HG02623 (cell line): ENCODE data around the gene CDCP1.
"Not testable (repeated sequence)": the region's sequence is repeated elsewhere in the genome, so short reads cannot be mapped to it uniquely, and the experiment has no call there.

Experiments used
- ATAC-seq: cut with Tn5 transposase; IDR thresholded peaks from one replicate; pipeline ENCODE4 v1.9.1; 2021; ENCODE audit warnings: moderate library complexity; ENCODE audit not compliant: unreplicated experiment

Gene CDCP1

DNA sequence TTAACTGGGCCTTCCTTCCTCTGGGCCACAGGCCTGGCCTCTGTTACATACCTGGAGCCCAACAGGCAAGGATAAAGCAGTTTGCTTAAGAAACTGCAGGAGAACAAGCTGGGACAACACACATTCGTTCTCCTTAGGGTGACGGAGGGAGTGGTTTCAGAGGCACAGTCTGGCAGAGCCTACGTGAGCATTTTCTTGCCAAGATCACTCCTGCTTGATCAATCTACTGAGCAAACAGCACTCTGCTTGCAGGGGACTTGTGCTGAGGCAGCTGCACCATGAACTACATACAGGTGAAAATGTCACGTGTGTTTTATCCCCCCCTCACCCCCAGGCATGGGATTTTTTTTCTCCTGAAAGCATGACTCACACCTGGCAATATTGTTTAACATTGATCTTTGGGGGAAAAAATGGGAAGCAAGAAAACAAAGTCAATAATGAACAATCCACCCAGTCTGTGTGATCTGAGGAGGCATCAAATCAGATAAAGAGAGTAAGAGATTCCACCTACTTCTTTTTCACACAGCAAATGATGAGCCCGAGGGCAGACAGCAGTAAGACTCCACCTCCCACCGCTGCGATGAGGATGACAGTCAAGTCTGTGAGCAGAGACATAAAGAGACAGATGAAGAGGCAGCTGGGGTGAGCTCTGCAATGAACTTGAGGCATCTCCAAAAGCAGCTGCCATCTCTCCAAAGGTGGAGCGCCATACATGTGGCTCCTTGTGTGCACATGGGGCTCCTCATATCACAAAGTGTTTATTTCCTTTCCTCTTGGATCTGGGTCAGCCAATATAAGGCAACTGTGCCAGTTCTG lies 57.4 kb downstream of the CDCP1 start:
- no peak for ATAC-seq

DNA sequence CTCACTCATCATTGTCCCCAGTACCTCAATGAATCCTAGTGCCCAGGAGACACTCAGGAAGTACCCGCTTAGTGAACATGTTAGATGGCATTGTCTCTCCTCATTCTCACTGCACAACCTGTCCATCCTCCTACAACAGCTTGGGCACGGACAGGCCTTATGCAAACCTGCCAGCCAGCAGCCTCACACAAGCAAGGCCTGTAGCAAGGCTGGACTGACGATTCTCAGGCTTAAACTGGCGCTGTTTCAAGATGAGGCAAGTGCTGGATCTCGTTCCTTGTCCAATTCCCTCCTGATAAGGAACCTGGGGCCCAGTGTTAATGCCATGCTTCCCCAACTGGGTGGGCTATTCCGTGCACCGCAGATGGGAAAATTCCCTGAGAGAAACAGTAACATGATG lies 59.0 kb downstream of the CDCP1 start:
- ATAC-seq, result no peak

DNA sequence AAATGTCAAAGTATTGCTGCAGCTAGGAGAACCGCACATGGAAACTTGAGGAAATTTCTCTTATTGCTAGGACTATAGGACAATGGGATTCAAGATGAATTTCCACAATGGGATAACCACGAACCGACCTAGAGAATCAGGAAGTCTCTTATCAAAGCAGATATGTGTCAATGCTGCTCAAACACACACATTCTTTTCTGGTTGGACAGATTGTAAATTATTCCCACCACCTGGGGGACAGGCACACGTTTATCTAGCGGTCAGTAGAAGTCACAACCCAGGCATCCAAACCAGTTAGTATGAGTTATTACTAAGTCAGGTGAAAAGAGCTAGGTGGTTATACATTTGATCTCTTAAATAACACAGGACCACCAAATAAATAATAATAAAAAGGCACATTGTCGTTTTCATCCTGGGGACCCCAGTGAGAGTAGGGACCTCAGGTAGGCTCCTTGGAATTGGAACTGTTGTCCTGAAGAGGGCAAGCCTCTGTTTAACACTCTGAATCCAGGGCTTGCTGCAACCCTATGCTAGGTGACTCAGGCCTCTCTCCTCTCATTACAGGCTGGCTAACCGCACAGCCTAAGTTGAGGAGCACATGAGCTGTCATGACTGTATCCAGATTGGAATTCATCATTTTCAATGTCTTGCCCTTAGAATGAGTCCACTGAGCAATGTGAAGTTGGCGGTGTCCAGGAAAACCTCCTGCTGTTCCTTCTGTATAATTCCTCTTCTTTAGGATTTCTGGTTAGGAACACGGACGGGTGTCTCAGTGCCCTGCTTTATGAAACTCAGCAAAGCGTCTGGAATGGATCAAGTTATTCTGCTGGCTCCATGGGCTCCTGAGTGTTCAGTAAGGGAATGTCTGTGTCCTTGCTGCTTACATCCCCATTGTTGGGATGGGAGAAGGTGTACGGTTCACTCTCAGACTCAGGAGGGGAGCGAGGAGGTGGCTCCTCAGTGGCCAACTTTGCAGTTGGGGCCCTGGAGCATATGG lies 61.1 kb downstream of the CDCP1 start:
- no peak for ATAC-seq

DNA sequence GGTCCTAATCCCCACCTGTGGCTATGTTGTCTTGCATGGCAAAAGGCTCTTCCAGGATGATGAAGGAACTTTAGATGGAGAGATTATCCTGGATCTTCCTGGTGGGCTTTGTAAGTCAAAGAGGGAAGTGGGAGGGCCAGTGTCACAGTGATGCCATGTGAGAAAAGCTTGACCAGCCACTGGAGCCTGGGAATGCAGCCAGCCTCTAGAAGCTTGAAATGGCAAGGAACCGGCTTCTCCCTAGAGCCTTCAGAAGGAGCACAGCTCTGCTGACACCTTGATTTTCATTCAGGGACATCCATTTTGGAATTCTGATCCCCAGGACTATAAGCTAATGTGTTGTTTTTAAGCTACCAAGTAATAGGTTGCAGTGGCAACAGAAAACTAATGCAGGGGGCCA lies 61.8 kb downstream of the CDCP1 start:
- ATAC-seq, result no peak

DNA sequence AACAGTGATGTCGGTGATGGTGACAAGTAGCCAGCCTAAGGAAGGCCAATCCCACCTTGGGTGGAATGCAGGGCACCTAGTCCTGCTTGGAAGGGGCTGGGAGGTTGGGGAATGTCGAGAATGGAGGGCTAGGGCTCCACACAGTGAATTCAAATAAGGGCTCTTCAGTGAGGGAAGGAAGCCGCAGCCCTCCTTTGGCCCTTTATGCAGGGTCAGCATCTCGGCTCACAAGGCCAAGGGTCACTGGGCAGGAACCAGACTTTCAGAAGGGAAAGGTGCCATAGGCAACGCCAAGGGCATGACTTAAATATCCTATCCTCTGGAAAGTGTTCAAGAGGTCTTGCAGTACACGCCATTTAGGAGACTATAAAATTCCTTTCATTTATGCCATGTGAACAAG lies 63.2 kb downstream of the CDCP1 start:
- ATAC-seq, result no peak

DNA sequence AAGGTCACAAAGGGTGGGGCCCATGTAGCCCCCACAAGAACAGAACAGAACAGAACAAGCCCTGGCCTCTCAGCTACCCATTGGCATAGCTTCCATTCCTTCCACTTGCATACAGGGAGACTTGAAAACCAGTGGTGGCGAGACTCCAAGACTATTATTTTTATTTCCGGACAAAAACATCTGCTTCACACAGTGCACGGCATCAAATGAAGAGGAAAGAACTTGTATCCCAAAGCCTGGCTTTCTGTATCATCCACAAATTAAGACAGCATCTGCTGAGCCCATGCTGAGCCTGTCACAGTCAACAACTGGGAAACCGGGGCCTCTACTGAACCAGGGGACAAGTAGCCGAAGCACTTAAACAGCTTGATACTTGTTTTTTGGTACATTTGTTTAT lies 64.0 kb downstream of the CDCP1 start:
- ATAC-seq, result no peak

DNA sequence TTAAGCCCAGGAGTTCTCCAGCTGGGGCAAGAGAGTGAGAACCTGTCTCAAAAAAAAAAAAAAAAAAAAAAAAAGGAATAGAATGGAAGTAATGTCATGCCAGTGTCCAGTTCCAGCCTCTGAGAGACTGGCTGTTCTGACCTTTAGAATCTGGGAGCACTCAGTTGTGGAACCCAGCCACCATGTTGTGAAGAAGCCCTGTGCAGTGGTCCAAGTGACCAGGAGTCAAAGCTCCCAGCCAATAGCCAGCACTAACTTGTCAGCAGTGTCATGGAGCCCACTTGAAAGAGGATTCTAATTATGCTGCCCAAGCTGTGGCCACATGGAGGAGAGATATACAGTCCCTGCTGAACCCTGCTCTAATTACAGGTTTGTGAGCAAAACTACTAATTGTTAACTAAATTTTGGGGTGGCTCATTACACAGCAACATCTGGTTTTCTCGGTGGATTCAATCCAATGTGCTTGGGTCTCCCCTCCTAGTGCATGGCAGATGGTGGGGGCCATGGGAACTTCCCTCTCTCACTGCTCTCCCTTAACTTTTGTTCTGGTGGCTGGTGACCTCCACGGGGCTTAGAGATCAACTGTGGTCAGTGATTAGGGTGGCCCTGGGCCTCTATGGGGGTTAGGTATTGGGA lies 64.6 kb downstream of the CDCP1 start:
- no peak for ATAC-seq

DNA sequence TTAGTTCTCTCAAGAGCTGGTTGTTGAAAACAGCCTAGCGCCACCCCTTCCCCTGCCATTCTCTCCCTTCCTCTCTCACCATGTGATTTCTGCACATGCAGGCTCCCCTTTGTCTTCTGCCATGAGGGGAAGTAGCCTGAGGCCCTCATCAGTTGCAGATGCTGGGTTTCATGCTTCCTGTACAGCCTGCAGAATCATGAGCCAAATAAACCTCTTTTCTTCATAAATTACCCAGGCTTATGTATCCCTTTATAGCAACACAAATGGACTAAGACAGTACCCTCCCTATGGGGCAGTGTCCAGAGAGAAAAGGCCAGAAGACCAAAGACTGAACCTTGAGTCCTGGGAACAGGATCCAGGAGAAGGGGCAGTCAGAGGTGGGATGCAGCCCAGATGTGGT lies 65.4 kb downstream of the CDCP1 start:
- ATAC-seq, result no peak

DNA sequence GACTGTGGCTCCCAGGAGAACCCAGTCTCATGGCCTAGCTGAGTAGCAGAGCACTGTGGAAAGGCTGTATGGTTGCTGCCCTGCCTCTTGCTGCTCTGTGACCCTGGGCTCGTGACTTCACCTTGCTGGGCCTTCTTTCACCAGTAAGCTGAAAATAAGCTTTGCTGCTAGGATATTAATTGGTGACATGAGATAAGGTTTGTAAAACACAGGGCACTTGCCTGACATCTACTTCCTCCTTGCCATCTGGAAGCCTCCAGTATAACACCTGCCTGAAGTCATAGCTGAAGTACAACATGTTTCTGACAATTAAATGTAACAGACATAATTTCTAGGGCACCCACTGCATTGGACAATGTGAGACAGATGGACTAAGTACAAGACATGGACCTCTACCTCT lies 66.5 kb downstream of the CDCP1 start:
- no peak for ATAC-seq

DNA sequence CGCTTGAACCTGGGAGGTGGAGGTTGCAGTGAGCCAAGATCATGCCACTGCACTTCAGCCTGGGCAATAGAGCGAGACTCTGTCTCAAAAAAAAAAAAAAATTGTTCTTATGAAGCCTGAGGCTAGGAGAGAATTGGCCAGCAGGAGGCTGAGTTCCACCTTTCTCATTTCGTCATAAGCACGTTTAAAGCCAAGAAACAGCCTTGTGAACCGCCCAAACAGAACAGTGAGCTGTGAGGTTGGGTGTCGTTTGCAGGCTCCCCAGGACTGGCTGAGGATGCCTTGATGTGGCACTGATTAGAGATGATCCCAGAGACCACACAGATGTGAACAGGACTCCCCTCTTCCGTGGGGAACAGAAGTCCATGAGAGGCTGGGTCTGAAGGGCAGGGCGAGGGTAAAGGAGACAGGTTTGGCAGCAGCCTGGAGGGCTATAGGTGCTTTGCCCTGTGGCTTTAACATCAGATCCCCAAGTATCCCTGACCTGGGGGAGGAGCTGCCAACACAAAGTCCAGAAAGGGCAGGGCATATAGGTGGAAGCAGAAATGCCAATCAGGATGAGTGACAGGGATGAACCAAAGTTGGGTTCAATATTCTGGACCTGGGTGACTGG lies 67.2 kb downstream of the CDCP1 start:
- no peak for ATAC-seq

DNA sequence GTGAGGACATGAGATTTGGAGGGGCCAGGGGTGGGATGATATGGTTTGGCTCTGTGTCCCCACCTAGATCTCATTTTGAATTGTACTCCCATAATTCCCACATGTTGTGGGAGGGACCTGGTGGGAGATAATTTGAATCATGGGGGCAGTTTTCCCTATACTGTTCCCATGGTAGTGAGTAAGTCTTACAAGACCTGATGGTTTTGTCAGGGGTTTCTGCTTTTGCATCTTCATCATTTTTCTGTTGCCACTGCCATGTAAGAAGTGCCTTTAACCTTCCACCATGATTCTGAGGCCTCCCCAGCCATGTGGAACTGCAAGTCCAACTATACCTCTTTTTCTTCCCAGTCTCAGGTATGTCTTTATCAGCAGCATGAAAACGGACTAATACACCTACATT lies 67.9 kb downstream of the CDCP1 start:
- ATAC-seq, result not testable (repeated sequence)

DNA sequence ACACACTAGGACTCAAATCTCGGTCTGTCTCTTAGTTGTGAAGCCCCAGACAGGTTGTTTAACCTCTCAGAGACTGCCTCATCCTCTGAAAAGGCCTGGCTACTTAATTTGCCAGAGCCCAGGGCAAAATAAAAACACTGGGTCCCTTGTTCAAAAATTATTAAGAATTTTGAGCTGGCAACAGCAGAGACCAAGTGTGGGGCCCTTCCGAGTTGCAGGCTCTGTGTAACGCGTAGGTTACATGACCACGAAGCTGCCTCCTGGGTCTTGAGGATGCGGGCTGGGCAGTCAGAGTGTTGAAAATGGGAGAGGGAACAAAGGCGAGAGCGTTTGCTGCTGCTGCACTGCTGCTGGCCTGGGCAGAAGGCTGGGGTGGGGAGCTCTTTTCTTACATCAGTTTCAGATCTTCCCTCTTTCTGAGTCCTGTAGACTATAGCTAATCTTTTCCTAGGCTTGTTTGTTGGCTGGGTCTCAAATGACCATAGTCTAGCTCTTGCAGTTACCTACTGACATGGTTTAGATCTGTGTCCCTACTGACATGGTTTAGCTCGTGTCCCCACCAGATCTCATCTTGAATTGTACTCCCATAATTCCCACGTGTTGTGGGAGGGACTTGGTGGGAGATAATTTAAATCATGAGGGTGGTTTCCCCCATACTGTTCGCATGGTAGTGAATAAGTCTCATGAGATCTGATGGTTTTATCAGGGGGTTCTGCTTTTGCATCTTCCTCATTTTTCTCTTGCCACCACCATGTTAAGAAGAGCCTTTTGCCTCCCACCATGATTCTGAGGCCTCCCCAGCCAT lies 70.2 kb downstream of the CDCP1 start:
- no peak for ATAC-seq

DNA sequence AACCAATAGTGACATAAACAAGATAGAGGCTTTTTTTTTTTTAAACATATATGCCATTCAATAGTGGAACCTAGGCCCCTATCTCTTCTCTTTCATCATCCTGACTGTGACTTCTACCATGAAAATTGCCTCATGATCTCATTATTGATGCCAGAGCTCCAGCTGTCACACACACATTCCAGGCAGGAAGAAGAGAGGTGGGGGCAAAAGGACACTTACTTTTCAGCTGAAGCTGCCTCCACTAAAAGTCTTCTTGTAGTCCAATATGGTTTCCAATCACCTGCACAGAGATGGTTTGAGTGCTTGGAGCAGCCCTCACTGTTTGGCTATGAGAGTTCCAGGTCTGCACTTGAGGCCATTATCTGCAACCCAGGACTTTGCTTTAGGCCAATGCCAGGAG lies 75.1 kb downstream of the CDCP1 start:
- ATAC-seq, result no peak

DNA sequence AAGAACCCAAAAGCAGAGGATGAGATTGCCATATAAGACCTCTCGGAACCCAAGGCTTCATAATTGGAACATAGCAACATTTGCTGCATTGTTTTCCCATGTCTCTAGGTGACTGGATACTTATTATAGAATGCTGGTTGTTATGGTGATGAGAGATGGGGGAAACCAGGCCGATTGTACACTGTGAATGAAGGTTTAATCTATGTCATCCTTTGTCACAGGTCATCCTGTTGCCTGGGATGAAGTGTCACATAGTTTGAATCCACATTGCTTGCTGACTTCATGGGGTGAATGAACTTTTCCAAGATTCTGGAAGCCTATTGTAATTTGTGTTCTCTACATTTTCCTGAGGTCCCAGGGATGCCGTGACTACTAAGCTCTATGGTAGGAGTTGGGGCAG lies 78.2 kb downstream of the CDCP1 start:
- no peak for ATAC-seq

DNA sequence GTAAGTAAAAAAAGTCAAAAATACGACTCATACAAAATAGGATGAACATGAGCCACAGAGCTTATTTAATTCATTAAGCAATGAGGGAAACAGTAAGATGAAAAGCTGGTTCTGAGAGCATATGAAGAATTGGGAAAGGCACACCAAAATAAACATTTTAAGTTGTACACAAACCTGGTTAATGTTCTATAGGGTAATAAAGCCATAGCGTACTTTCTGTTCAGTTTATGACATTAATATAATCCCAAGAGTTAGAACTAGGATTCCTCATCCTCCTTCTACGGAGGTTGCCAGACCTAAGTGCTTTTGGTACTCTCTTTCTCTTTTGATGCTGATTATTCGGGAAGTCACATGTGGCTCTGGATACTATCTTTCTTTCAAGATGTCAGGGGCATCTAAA lies 78.7 kb downstream of the CDCP1 start:
- no peak for ATAC-seq

DNA sequence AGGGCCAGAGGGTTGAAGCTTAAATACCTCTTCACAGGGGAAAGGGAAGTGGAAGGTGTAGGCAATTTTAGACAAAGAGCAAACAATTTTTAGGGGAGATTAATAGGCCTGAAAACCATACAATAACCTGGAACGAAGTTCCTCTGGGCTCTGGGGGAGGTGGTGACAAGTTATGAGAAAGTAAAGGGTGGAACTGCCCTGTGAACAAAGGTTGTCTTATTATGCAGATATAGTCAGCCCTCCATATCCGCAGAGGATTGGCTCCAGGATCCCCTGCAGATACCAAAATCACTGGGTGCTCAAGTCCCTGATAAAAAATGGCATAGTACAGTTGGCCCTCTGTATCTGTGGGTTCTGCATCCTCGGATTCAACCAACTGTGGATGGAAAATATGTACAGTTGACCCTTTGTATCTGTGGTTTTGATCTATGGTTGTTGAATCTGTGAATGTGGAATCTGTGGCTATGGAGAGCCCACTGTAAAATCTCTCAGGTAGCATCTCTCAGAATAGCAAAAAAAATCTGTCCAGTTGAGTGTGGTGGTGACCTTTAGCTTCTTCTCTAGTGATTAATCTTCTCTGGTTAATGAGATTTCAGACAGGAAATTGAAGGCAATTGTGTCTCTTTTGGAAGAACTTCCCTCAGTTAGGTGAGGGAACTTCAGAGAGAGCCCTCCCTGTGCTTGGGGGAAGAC lies 79.9 kb downstream of the CDCP1 start:
- no peak for ATAC-seq

DNA sequence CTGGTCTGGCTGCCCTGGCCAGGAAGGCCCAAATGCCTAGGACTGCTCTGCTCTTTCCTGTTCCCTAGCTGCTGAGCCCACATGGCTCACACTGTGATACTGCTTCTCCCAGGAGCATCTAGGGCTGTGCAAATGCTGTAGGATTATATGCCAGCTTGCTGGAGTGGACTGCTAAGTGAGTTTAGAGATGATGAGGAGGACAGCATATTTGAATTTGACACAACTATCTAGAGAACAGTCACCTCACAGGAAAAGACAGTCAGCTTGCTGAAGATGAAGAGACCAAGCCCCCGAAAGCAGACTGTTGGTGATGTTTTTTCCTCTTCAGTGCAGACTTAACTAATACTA lies 80.8 kb downstream of the CDCP1 start:
- no peak for ATAC-seq

DNA sequence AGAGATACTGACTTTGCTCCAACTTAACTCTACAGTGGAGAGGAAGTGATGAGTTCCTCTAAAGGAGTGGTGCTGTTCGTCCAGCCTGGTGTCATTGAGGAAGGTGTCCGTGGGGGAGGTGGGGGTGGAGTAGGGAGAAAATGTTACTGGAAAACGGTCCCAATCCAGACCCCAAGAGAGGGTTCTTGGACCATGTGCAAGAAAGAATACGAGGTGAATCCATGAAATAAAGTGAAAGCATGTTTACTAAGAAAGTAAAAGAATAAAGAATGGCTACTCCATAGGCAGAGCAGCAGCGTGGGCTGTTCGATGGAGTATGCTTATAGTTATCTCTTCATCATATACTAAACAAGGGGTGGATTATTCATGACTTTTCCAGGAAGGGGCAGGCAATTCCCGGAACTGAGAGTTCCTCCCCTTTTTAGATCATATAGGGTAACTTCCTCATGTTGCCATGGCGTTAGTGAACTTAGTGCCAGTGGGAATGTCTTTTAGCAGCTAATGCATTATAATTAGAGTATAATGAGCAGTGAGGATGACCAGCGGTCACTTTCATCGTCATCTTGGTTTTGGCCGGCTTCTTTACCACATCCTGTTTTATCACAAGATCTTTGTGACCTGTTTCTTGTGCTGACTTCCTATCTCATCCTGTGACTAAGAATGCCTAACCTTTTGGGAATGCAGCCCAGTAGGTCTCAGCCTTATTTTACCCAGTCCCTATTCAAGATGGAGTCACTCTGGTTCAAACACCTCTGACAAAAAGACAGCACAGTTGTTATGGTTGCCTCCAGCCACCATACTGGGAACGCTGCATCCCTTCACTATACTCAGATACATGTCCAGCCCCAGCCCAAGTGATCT lies 81.4 kb downstream of the CDCP1 start:
- ATAC-seq, result no peak

DNA sequence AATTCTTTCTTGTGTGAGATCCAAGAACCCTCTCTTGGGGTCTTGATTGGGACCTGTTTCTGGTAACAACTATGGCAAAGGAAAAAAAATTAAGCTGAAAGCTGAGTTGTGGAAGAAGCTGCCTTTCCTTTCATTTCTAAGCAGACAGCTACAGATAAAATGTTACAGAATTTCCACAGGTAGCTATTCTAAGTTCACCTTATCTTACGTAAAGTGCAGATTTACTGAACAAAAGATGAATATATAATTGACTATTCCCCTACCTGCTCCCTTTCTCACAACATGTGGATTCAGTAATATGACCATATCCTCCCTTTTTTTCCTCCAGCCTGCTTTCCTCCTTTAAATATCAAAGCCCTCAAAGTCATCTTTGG lies 83.5 kb downstream of the CDCP1 start:
- no peak for ATAC-seq
